Loucy (cell line): ENCODE measurements around the gene UPF1.

Experiments
- CTCF ChIP-seq: fragments of 200-600 bp; sonication (generic); conservative IDR thresholded peaks from 2 replicates; pipeline ENCODE4 v1.5.1; 2014; ENCODE audit warnings: mild to moderate bottlenecking, antibody characterized with exemption, low read length
- EZH2phosphoT487 ChIP-seq: fragments of 200-600 bp; IDR thresholded peaks from 2 replicates; pipeline ENCODE4 v1.6.1; 2018; ENCODE audit warnings: antibody characterized with exemption, mild to moderate bottlenecking, moderate library complexity, borderline replicate concordance

GRCh38 chr19:18848878-18849661 lies 17.3 kb downstream of the UPF1 start:
- TF ChIP-seq CTCF (no peak), EZH2phosphoT487 (no peak)
